ENCODE measurements around the gene TCF7L2.

The TCF7L2 gene

GRCh38 chr10:113108948-113109347 is 158.9 kb downstream of the TCF7L2 start:
- no peak for TF ChIP-seq GATA2 (IDR thresholded peaks at IDR 0.05; ENCODE audit: low read depth, low read length)
- no peak for TF ChIP-seq GATA3 (IDR thresholded peaks at IDR 0.05; ENCODE audit: low read depth, low read length)

GRCh38 chr10:113111260-113111659 is 161.2 kb downstream of the TCF7L2 start:
- TF ChIP-seq GATA3 (IDR thresholded peaks at IDR 0.05; ENCODE audit: low read depth, low read length) (no peak), GATA2 (IDR thresholded peaks at IDR 0.05; ENCODE audit: low read depth, low read length) (no peak)

- no peak for TF ChIP-seq GATA3 (IDR thresholded peaks at IDR 0.05; ENCODE audit: low read depth, low read length)
- TF ChIP-seq GATA2 (IDR thresholded peaks at IDR 0.05; ENCODE audit: low read depth, low read length): no peak
Observed at GRCh38 chr10:113111900-113112853, 162.1 kb downstream of the TCF7L2 start.

- no peak for TF ChIP-seq GATA3 (IDR thresholded peaks at IDR 0.05; ENCODE audit: low read depth, low read length)
- no peak for TF ChIP-seq GATA2 (IDR thresholded peaks at IDR 0.05; ENCODE audit: low read depth, low read length)
Observed at GRCh38 chr10:113113241-113113640, 163.2 kb downstream of the TCF7L2 start.

GRCh38 chr10:113113918-113114317 is 163.9 kb downstream of the TCF7L2 start:
- TF ChIP-seq GATA2 (IDR thresholded peaks at IDR 0.05; ENCODE audit: low read depth, low read length) (no peak), GATA3 (IDR thresholded peaks at IDR 0.05; ENCODE audit: low read depth, low read length) (no peak)

- TF ChIP-seq GATA2 (IDR thresholded peaks at IDR 0.05; ENCODE audit: low read depth, low read length): no peak
Observed at GRCh38 chr10:113115556-113115955, 165.5 kb downstream of the TCF7L2 start.

- TF ChIP-seq GATA3 (IDR thresholded peaks at IDR 0.05; ENCODE audit: low read depth, low read length): no peak
- TF ChIP-seq GATA2 (IDR thresholded peaks at IDR 0.05; ENCODE audit: low read depth, low read length): no peak
Observed at GRCh38 chr10:113118882-113119281, 168.8 kb downstream of the TCF7L2 start.

GRCh38 chr10:113119801-113120200 is 169.8 kb downstream of the TCF7L2 start:
- TF ChIP-seq GATA3 (IDR thresholded peaks at IDR 0.05; ENCODE audit: low read depth, low read length) (no peak), GATA2 (IDR thresholded peaks at IDR 0.05; ENCODE audit: low read depth, low read length) (no peak)

- TF ChIP-seq GATA2 (IDR thresholded peaks at IDR 0.05; ENCODE audit: low read depth, low read length): no peak
Observed at GRCh38 chr10:113121153-113121552, 171.1 kb downstream of the TCF7L2 start.

GRCh38 chr10:113122947-113123346 is 172.9 kb downstream of the TCF7L2 start:
- no peak for TF ChIP-seq GATA2 (IDR thresholded peaks at IDR 0.05; ENCODE audit: low read depth, low read length)
- TF ChIP-seq GATA3 (IDR thresholded peaks at IDR 0.05; ENCODE audit: low read depth, low read length): no peak

- no peak for TF ChIP-seq GATA3 (IDR thresholded peaks at IDR 0.05; ENCODE audit: low read depth, low read length)
- no peak for TF ChIP-seq GATA2 (IDR thresholded peaks at IDR 0.05; ENCODE audit: low read depth, low read length)
Observed at GRCh38 chr10:113124724-113125123, 174.7 kb downstream of the TCF7L2 start.

GRCh38 chr10:113125612-113126011 is 175.6 kb downstream of the TCF7L2 start:
- no peak for TF ChIP-seq GATA3 (IDR thresholded peaks at IDR 0.05; ENCODE audit: low read depth, low read length)
- no peak for TF ChIP-seq GATA2 (IDR thresholded peaks at IDR 0.05; ENCODE audit: low read depth, low read length)

GRCh38 chr10:113126229-113127201 is 176.5 kb downstream of the TCF7L2 start:
- no peak for TF ChIP-seq GATA2 (IDR thresholded peaks at IDR 0.05; ENCODE audit: low read depth, low read length)
- TF ChIP-seq GATA3 (IDR thresholded peaks at IDR 0.05; ENCODE audit: low read depth, low read length): no peak

GRCh38 chr10:113127261-113127900 is 177.3 kb downstream of the TCF7L2 start:
- TF ChIP-seq GATA3 (IDR thresholded peaks at IDR 0.05; ENCODE audit: low read depth, low read length): no peak
- no peak for TF ChIP-seq GATA2 (IDR thresholded peaks at IDR 0.05; ENCODE audit: low read depth, low read length)

All from SH-SY5Y (cell line).